H1 (cell line): ENCODE data around the gene TSEN54. TPM values are rescaled to one million over a fixed set of nuclear protein-coding genes. Genes with fewer than 3 reads are reported as not detected.

Experiments
- CTCF ChIA-PET: fragments of 300-600 bp; sonication (Branson Sonifier 250); formaldehyde crosslinking; loops from one replicate; lab custom pipeline; 2021; ENCODE audit not compliant: partially characterized antibody; lab: Charles Lee
- POLR2A ChIA-PET: fragments of 300-600 bp; sonication (Branson Sonifier 250); formaldehyde crosslinking; loops from one replicate; lab custom pipeline; 2021; ENCODE audit warnings: inconsistent platforms; ENCODE audit not compliant: partially characterized antibody; lab: Charles Lee
- DNase-seq, 2 experiments: peaks; one replicate each; pipeline versions ENCODE4 v3.0.0 to v3.0.0-alpha.2; 2010 to 2022; ENCODE audit warnings: low spot score in 2 of 2, low read depth in 1 of 2, mixed read lengths in 1 of 2
- FAIRE-seq: peaks from 2 replicates; lab custom pipeline; 2011; peaks lifted over from hg19 to GRCh38; lab: Jason Lieb, UNC
- H2AFZ ChIP-seq: 2 replicates; pipeline ENCODE4 v1.8.1; 2012; ENCODE audit warnings: low read length, inconsistent platforms
- H2AK5ac ChIP-seq: 2 replicates; pipeline ENCODE4 v1.6.1; 2013; ENCODE audit warnings: low read depth, low read length
- H2BK120ac ChIP-seq: replicated peaks from 2 replicates; pipeline ENCODE3; 2013; ENCODE audit warnings: low read depth, low read length, inconsistent platforms
- H2BK12ac ChIP-seq: 2 replicates; pipeline ENCODE4 v1.6.1; 2013; ENCODE audit warnings: low read depth, low read length
- H2BK15ac ChIP-seq: 2 replicates; pipeline ENCODE4 v1.6.1; 2013; ENCODE audit warnings: low read length
- H2BK20ac ChIP-seq: 2 replicates; pipeline ENCODE4 v1.6.1; 2013; ENCODE audit warnings: low read length
- H2BK5ac ChIP-seq: 2 replicates; pipeline ENCODE4 v1.6.1; 2013; ENCODE audit warnings: low read depth, low read length
- H3K14ac ChIP-seq: 2 replicates; pipeline ENCODE4 v1.6.1; 2013; ENCODE audit warnings: inconsistent platforms; ENCODE audit not compliant: insufficient read length
- H3K18ac ChIP-seq: 2 replicates; pipeline ENCODE4 v1.6.1; 2013; ENCODE audit warnings: low read length; ENCODE audit errors: extremely low read depth
- H3K23ac ChIP-seq: 2 replicates; pipeline ENCODE4 v1.6.1; 2013; ENCODE audit warnings: inconsistent platforms; ENCODE audit not compliant: insufficient read length
- H3K23me2 ChIP-seq: 2 replicates; pipeline ENCODE4 v1.6.1; 2013; ENCODE audit warnings: low read depth, low read length
- H3K27ac ChIP-seq: 2 replicates; pipeline ENCODE4 v1.6.1; 2011; ENCODE audit warnings: low read depth, low read length, inconsistent platforms
- H3K27me3 ChIP-seq, 4 experiments: replicated peaks in 1 of 4; 1 replicate in 1 of 4; 2 replicates in 3 of 4; pipeline versions ENCODE4 v1.6.1 to v1.8.1; 2011 to 2013; ENCODE audit warnings: low read length in 3 of 4, mild to moderate bottlenecking in 3 of 4, inconsistent platforms in 2 of 4, mixed read lengths in 2 of 4, moderate library complexity in 1 of 4; ENCODE audit not compliant: control insufficient read depth in 3 of 4, insufficient read depth in 3 of 4; ENCODE audit errors: extremely low read depth in 1 of 4
- H3K36me3 ChIP-seq, 4 experiments: 2 replicates each; pipeline versions ENCODE4 v1.6.1 to v1.8.1; 2011 to 2013; ENCODE audit warnings: mild to moderate bottlenecking in 4 of 4, low read length in 3 of 4, moderate library complexity in 2 of 4, control low read depth in 1 of 4, inconsistent platforms in 1 of 4; ENCODE audit not compliant: insufficient read depth in 4 of 4, control insufficient read depth in 2 of 4
- H3K4ac ChIP-seq: replicated peaks from 2 replicates; pipeline ENCODE3; 2013; ENCODE audit warnings: low read length, low read depth, mixed read lengths, inconsistent platforms; ENCODE audit not compliant: insufficient read length
- H3K4me1 ChIP-seq, 4 experiments: replicated peaks in 1 of 4; 1 replicate in 1 of 4; 2 replicates in 3 of 4; pipeline versions ENCODE4 v1.6.1 to v1.8.1; 2011 to 2013; ENCODE audit warnings: low read length in 3 of 4, inconsistent platforms in 2 of 4, mixed read lengths in 1 of 4; ENCODE audit not compliant: insufficient read depth in 4 of 4, control insufficient read depth in 3 of 4
- H3K4me2 ChIP-seq, 2 experiments: 2 replicates each; pipeline versions ENCODE4 v1.6.1 to v1.8.1; 2011 to 2013; ENCODE audit warnings: low read depth in 2 of 2, low read length in 2 of 2, control low read depth in 1 of 2, inconsistent platforms in 1 of 2, mild to moderate bottlenecking in 1 of 2; ENCODE audit not compliant: insufficient read depth in 1 of 2
- H3K4me3 ChIP-seq, 4 experiments: fragments of 200-600, 300-600 bp in 1 of 4; sonication (generic), shearing (Covaris generic), sonication (Bioruptor Twin) in 1 of 4; 2 replicates each; pipeline versions ENCODE4 v1.5.1 to v1.8.1; 2011 to 2016; ENCODE audit warnings: low read length in 4 of 4, low read depth in 3 of 4, control low read depth in 2 of 4, inconsistent platforms in 2 of 4, mild to moderate bottlenecking in 2 of 4, mixed read lengths in 1 of 4, moderate library complexity in 1 of 4; ENCODE audit not compliant: insufficient read depth in 2 of 4; ENCODE audit errors: extremely low read depth in 1 of 4
- H3K56ac ChIP-seq: replicated peaks from 2 replicates; pipeline ENCODE3; 2013; ENCODE audit warnings: low read depth, mild to moderate bottlenecking, mixed read lengths, low read length, inconsistent platforms; ENCODE audit not compliant: insufficient read length
- H3K79me1 ChIP-seq: 2 replicates; pipeline ENCODE4 v1.6.1; 2013; ENCODE audit warnings: low read depth, low read length, control low read depth
- H3K79me2 ChIP-seq, 2 experiments: 2 replicates each; pipeline versions ENCODE4 v1.6.1 to v1.8.1; 2012 to 2013; ENCODE audit warnings: low read length in 2 of 2, mild to moderate bottlenecking in 2 of 2, inconsistent platforms in 1 of 2; ENCODE audit not compliant: insufficient read depth in 2 of 2, control insufficient read depth in 1 of 2
- H3K9ac ChIP-seq, 4 experiments: replicated peaks in 1 of 4; 1 replicate in 1 of 4; 2 replicates in 3 of 4; pipeline versions ENCODE4 v1.6.1 to v1.8.1; 2011 to 2013; ENCODE audit warnings: low read depth in 3 of 4, low read length in 3 of 4, control low read depth in 2 of 4, mild to moderate bottlenecking in 2 of 4, moderate library complexity in 2 of 4, inconsistent platforms in 1 of 4; ENCODE audit errors: extremely low read depth in 1 of 4
- H3K9me3 ChIP-seq, 2 experiments: 2 replicates each; pipeline versions ENCODE4 v1.6.1 to v1.8.1; 2012 to 2013; ENCODE audit warnings: mild to moderate bottlenecking in 2 of 2, moderate library complexity in 2 of 2, control low read depth in 1 of 2, inconsistent platforms in 1 of 2, low read depth in 1 of 2, low read length in 1 of 2, mixed read lengths in 1 of 2; ENCODE audit not compliant: insufficient read depth in 2 of 2
- H4K20me1 ChIP-seq, 2 experiments: replicated peaks in 1 of 2; 2 replicates each; pipeline versions ENCODE3 to v1.8.1; 2011 to 2013; ENCODE audit warnings: inconsistent platforms in 2 of 2, low read length in 2 of 2, mild to moderate bottlenecking in 1 of 2; ENCODE audit not compliant: insufficient read depth in 2 of 2, control insufficient read depth in 1 of 2
- H4K5ac ChIP-seq: 2 replicates; pipeline ENCODE4 v1.6.1; 2013; ENCODE audit warnings: low read length, low read depth, mixed read lengths, inconsistent platforms; ENCODE audit not compliant: insufficient read length
- H4K8ac ChIP-seq: 2 replicates; pipeline ENCODE4 v1.8.0; 2013; ENCODE audit warnings: mild to moderate bottlenecking, moderate library complexity, low read length, inconsistent platforms; ENCODE audit not compliant: insufficient read depth; ENCODE audit errors: extremely low read depth
- H4K91ac ChIP-seq: replicated peaks from 2 replicates; pipeline ENCODE3; 2013; ENCODE audit warnings: low read length, mixed read lengths, inconsistent platforms; ENCODE audit not compliant: insufficient read length
- CHD2 ChIP-seq: IDR thresholded peaks from 2 replicates; pipeline ENCODE4 v1.6.1; 2012; ENCODE audit warnings: low read length, improper control_type of control experiment
- HDAC6 ChIP-seq: IDR thresholded peaks from one replicate; pipeline ENCODE4 v1.7.1; 2012; ENCODE audit warnings: low read depth, mild to moderate bottlenecking, inconsistent platforms, low read length, moderate library complexity
- KDM4A ChIP-seq: IDR thresholded peaks from one replicate; pipeline ENCODE4 v1.7.1; 2012; ENCODE audit warnings: low read depth, mild to moderate bottlenecking, moderate library complexity, low read length, inconsistent platforms; ENCODE audit not compliant: severe bottlenecking
- NANOG ChIP-seq: IDR thresholded peaks from 2 replicates; pipeline ENCODE4 v1.6.1; 2011; ENCODE audit warnings: low read length, low read depth, mild to moderate bottlenecking, inconsistent platforms; ENCODE audit not compliant: insufficient read depth, poor library complexity, severe bottlenecking
- SUZ12 ChIP-seq: fragments of 200-600 bp; sonication (generic); IDR thresholded peaks from 2 replicates; pipeline ENCODE4 v1.6.1; 2012; ENCODE audit warnings: mild to moderate bottlenecking, inconsistent platforms, low read length, moderate library complexity, mixed read lengths
- TBP ChIP-seq: IDR thresholded peaks from 2 replicates; pipeline ENCODE4 v1.6.1; 2011; ENCODE audit warnings: low read depth, low read length, improper control_type of control experiment
- TCF12 ChIP-seq: IDR thresholded peaks from 2 replicates; pipeline ENCODE4 v1.6.1; 2011; ENCODE audit warnings: low read depth, mild to moderate bottlenecking, low read length
- TEAD4 ChIP-seq: IDR thresholded peaks from 2 replicates; pipeline ENCODE4 v1.6.1; 2012; ENCODE audit warnings: low read depth, low read length, inconsistent platforms, mixed read lengths
- WGBS, 2 experiments: shearing (Covaris generic) in 1 of 2; methylation state at CpG; one replicate each; pipeline versions ENCODE4 v1.1.6 to v1.1.7; 2013 to 2015; ENCODE audit warnings: low lambda C conversion rate in 2 of 2, mixed read lengths in 2 of 2, inconsistent platforms in 1 of 2, low coverage in 1 of 2, missing lambda C conversion rate in 1 of 2; ENCODE audit not compliant: insufficient replicate concordance in 2 of 2, insufficient coverage in 1 of 2, insufficient read length in 1 of 2; ENCODE audit errors: extremely low coverage in 1 of 2, missing lambda C conversion rate in 1 of 2; 5-methylcytosine and 5-hydroxymethylcytosine counted together
- polyA plus RNA-seq, 7 experiments: library from polyadenylated mRNA; depleted of rRNA in 3 of 7; stranded (reverse) in 5 of 7; unstranded in 2 of 7; fragments of >200 nt in 5 of 7; fragments of 200-250 nt in 2 of 7; gene quantifications; 1 replicate in 5 of 7; 2 replicates in 1 of 7; 4 replicates in 1 of 7; pipeline versions ENCODE4 v1.2.1 to v1.2.3, GENCODE V29; 2011 to 2013; ENCODE audit warnings: missing spikeins in 2 of 7, mixed read lengths in 2 of 7
- total RNA-seq: library from RNA; stranded (reverse); fragmentation: NEBNext Ultra II Directional; extraction: Animal tissue kit (Norgen Biotek cat#: 25700); gene quantifications from 2 replicates; pipeline ENCODE4 v1.2.1, GENCODE V29; 2021
- TF ChIP-seq, protein P1 (sequence below): IDR thresholded peaks from 2 replicates; pipeline ENCODE4 v1.6.1; 2011; ENCODE audit warnings: low read length, improper control_type of control experiment
- TF ChIP-seq, protein P2 (sequence below): IDR thresholded peaks from 2 replicates; pipeline ENCODE4 v1.6.1; 2012; ENCODE audit warnings: inconsistent platforms
- TF ChIP-seq, protein P3 (sequence below): IDR thresholded peaks from 2 replicates; pipeline ENCODE4 v1.6.1; 2012; ENCODE audit warnings: low read length, inconsistent platforms

The TSEN54 gene
- total and polyA plus RNA-seq, 2 of the 8 experiments (the other 6 are each of a cell fraction or from before 2014, with no cell fraction given), result 43.6 to 60.3 TPM

DNA sequence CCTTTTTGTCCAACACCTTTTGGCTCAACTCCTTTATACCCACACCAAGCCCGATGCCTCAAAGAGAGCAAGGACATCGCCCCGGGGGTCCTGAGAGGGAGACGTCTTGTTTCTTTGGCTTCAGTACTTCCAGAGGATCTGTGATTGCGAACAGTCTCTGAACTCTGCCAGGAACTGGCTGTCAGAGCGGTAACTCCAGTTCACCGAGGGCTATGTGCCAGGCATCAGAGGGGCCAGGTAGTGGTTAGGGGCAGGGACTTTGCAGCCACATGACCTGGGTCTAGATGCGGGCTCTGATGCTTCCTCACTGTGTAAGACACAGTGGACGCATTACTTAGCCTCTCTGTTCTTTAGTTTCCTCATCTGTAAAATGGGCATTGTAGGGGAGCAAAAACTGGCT is 30.8 kb downstream of the TSEN54 start:
- Histone ChIP-seq H3K79me2 (no peaks in the 10 kb centered on the region), H3K23me2 (peaks cover 1% of the 10 kb centered on the region; the same call in 1 of the 2 replicates), H3K4ac (no peak overlapping the region), H3K4me3 (no peak overlapping the region), H4K91ac (no peak overlapping the region), H3K4me2 (no peak overlapping the region), H3K4me1 (peaks cover 10 to 25% (median 16%) of the 10 kb centered on the region in 4 experiments), H4K5ac (no peak overlapping the region), H4K20me1 (peaks cover 0 to 2% of the 10 kb centered on the region in 2 experiments), H3K56ac (no peak overlapping the region), H2BK20ac (no peak overlapping the region), H2BK5ac (no peak overlapping the region), H3K23ac (no peak overlapping the region), H3K36me3 (no peaks in the 10 kb centered on the region), H3K27ac (no peak overlapping the region), H3K14ac (no peak overlapping the region), H3K79me1 (no peaks in the 10 kb centered on the region; the same call in 1 of the 2 replicates), H2AFZ (no peak overlapping the region), H3K27me3 (no peaks in the 10 kb centered on the region), H2AK5ac (peak overlapping the region; percentile 75; the same call in 1 of the 2 replicates), H2BK15ac (no peak overlapping the region), H2BK12ac (no peak overlapping the region), H2BK120ac (no peak overlapping the region), H3K18ac (no peak overlapping the region), H3K9ac (no peak overlapping the region), H4K8ac (no peak overlapping the region), H3K9me3 (no peaks in the 10 kb centered on the region)
- ChIA-PET POLR2A (no interaction called here), CTCF (interaction anchor here (1.8 kb wide), 1 partner anchor 9 kb away, joined by 4 read pairs; no protein-coding TSS in a partner anchor)
- FAIRE-seq (no peak), DNase-seq (no peak)
- 92% methylated on average over 9 of the region's 9 CpGs; no CpG with 5 or more reads in 1 of the 2 experiments for WGBS, 2 experiments
- TF ChIP-seq, protein P1, sequence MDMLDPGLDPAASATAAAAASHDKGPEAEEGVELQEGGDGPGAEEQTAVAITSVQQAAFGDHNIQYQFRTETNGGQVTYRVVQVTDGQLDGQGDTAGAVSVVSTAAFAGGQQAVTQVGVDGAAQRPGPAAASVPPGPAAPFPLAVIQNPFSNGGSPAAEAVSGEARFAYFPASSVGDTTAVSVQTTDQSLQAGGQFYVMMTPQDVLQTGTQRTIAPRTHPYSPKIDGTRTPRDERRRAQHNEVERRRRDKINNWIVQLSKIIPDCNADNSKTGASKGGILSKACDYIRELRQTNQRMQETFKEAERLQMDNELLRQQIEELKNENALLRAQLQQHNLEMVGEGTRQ, result no peak
- TF ChIP-seq SUZ12 (no peak), NANOG (no peak), TCF12 (no peak), TEAD4 (no peak), CHD2 (no peak), HDAC6 (no peak), TBP (no peak), KDM4A (no peak)
- TF ChIP-seq, protein P2, sequence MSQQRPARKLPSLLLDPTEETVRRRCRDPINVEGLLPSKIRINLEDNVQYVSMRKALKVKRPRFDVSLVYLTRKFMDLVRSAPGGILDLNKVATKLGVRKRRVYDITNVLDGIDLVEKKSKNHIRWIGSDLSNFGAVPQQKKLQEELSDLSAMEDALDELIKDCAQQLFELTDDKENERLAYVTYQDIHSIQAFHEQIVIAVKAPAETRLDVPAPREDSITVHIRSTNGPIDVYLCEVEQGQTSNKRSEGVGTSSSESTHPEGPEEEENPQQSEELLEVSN, result no peak
- TF ChIP-seq, protein P3, sequence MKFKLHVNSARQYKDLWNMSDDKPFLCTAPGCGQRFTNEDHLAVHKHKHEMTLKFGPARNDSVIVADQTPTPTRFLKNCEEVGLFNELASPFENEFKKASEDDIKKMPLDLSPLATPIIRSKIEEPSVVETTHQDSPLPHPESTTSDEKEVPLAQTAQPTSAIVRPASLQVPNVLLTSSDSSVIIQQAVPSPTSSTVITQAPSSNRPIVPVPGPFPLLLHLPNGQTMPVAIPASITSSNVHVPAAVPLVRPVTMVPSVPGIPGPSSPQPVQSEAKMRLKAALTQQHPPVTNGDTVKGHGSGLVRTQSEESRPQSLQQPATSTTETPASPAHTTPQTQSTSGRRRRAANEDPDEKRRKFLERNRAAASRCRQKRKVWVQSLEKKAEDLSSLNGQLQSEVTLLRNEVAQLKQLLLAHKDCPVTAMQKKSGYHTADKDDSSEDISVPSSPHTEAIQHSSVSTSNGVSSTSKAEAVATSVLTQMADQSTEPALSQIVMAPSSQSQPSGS, result no peak
